Kidney (tissue), 14 donors: ENCODE measurements around the gene MLPH. TPM values are rescaled to one million over a fixed set of nuclear protein-coding genes. Genes with fewer than 3 reads are reported as not detected.
A peak's percentile ranks its signal among the peaks of the same experiment; 100 is the strongest.

ENCODE experiments used
- DNase-seq, 5 donors: peaks; one replicate each; pipeline ENCODE4 v3.0.0-alpha.2; 2013 to 2020
- FAIRE-seq: peaks from 2 replicates; lab custom pipeline; 2012; peaks lifted over from hg19 to GRCh38; lab: Jason Lieb, UNC
- H3K27ac ChIP-seq, 2 donors: one replicate each; pipeline ENCODE4 v1.7.0; 2013; ENCODE audit warnings: low read depth in 2 of 2, low read length in 2 of 2, inconsistent platforms in 1 of 2
- H3K27me3 ChIP-seq: one replicate; pipeline ENCODE4 v1.7.1; 2013; ENCODE audit warnings: low read length, inconsistent platforms; ENCODE audit not compliant: control insufficient read depth, insufficient read depth
- H3K36me3 ChIP-seq, 3 donors: one replicate each; pipeline versions ENCODE4 v1.7.0 to v1.7.1; 2013; ENCODE audit warnings: low read length in 3 of 3, control low read depth in 1 of 3, inconsistent platforms in 1 of 3; ENCODE audit not compliant: insufficient read depth in 3 of 3, control insufficient read depth in 2 of 3
- H3K4me1 ChIP-seq, 3 donors: one replicate each; pipeline versions ENCODE4 v1.7.0 to v1.7.1; 2013; ENCODE audit warnings: low read length in 3 of 3, inconsistent platforms in 1 of 3, low read depth in 1 of 3; ENCODE audit not compliant: control insufficient read depth in 2 of 3, insufficient read depth in 2 of 3
- H3K4me3 ChIP-seq, 3 donors: one replicate each; pipeline versions ENCODE4 v1.7.0 to v1.8.1; 2013; ENCODE audit warnings: low read length in 3 of 3, control low read depth in 1 of 3, inconsistent platforms in 1 of 3
- H3K9ac ChIP-seq, 3 donors: one replicate each; pipeline versions ENCODE4 v1.7.0 to v1.7.1; 2013; ENCODE audit warnings: low read length in 3 of 3, control low read depth in 1 of 3, inconsistent platforms in 1 of 3
- H3K9me3 ChIP-seq, 3 donors: one replicate each; pipeline versions ENCODE4 v1.7.0 to v1.7.1; 2013; ENCODE audit warnings: low read length in 3 of 3, control low read depth in 1 of 3, inconsistent platforms in 1 of 3; ENCODE audit not compliant: control insufficient read depth in 2 of 3, insufficient read depth in 1 of 3
- CTCF ChIP-seq: IDR thresholded peaks from 3 replicates; pipeline ENCODE4 v1.5.1; 2012; ENCODE audit warnings: mild to moderate bottlenecking, moderate library complexity, borderline replicate concordance; ENCODE audit not compliant: insufficient read depth; ENCODE audit errors: extremely low read depth
- intact Hi-C: fragments of 100-400 bp; cut with DNase I; formaldehyde crosslinking; loops from one replicate; pipeline ENCODE4 v1.11.1; 2022
- polyA plus RNA-seq: library from polyadenylated mRNA; stranded (reverse); fragments of 350-450 nt; fragmentation: Illumina TruSeq; extraction: RNeasy Lipid Tissue Mini Kit (QIAGEN cat#74804); gene quantifications from one replicate; pipeline ENCODE4 v1.2.3, GENCODE V29; 2014; ENCODE audit warnings: low read depth, low replicate concordance; ENCODE audit not compliant: insufficient read depth
- total RNA-seq: library from RNA; stranded (reverse); fragmentation: NEBNext Ultra II Directional; extraction: Animal tissue kit (Norgen Biotek cat#: 25700); gene quantifications from one replicate; pipeline ENCODE4 v1.2.1, GENCODE V29; 2021
- donor health status: control.
- donor health status: control.
- donor health status: control.
- donor health status: control.
- donor health status: control.
- donor health status: DM: yes; HTN: yes; CAD: no.
- donor health status: Normal renal cell carcinoma (clear cell type).

MLPH gene
- total and polyA plus RNA-seq, 2 donors from 2014 or later: 4.6 to 9.6 TPM

- H3K4me1 ChIP-seq: peaks cover 0 to 7% (median 3%) of the 10 kb centered on the region in 3 donors
- peaks cover 11% of the 10 kb centered on the region for H3K27me3 ChIP-seq
- intact Hi-C loops: no loop called here
- no peak overlapping the region for H3K9ac ChIP-seq
- no peak for TF ChIP-seq CTCF
- DNase-seq: peak in 2 of 5 donors; percentile 16 to 71
- H3K27ac ChIP-seq: no peak overlapping the region
- peaks cover 0 to 5% (median 0%) of the 10 kb centered on the region in 3 donors for H3K9me3 ChIP-seq
- FAIRE-seq: no peak
- peak overlapping the region in 2 of 3 donors; percentile 39 to 54 for H3K4me3 ChIP-seq
- no peaks in the 10 kb centered on the region for H3K36me3 ChIP-seq
Observed at GRCh38 chr2:237486334-237486818, 675 bp upstream of the MLPH start.

GRCh38 chr2:237487496-237487895 is 445 bp downstream of the MLPH start:
- peaks cover 0 to 12% (median 0%) of the 10 kb centered on the region in 3 donors for H3K9me3 ChIP-seq
- peak overlapping the region in 1 of 3 donors; percentile 54 for H3K4me3 ChIP-seq
- H3K27me3 ChIP-seq: peaks cover 11% of the 10 kb centered on the region
- H3K9ac ChIP-seq: no peak overlapping the region
- TF ChIP-seq CTCF: no peak
- H3K4me1 ChIP-seq: peaks cover 0 to 3% (median 0%) of the 10 kb centered on the region in 3 donors
- FAIRE-seq (no peak), DNase-seq (no peak)
- H3K27ac ChIP-seq: no peak overlapping the region
- H3K36me3 ChIP-seq: no peaks in the 10 kb centered on the region
- intact Hi-C loops: no loop called here

GRCh38 chr2:237488295-237488694 is 1.2 kb downstream of the MLPH start:
- Histone ChIP-seq H3K4me1 (no peaks in the 10 kb centered on the region), H3K27ac (no peak overlapping the region), H3K36me3 (no peaks in the 10 kb centered on the region), H3K4me3 (no peak overlapping the region), H3K9me3 (peaks cover 0 to 12% (median 0%) of the 10 kb centered on the region in 3 donors), H3K27me3 (peaks cover 11% of the 10 kb centered on the region), H3K9ac (no peak overlapping the region)
- FAIRE-seq (no peak), DNase-seq (peak in 1 of 5 donors; percentile 57)
- no peak for TF ChIP-seq CTCF
- intact Hi-C loops: no loop called here
